Calu3 (cell line): ENCODE data around the gene DSCAM. TPM values are rescaled to one million over a fixed set of nuclear protein-coding genes. Genes with fewer than 3 reads are reported as not detected.

Experiments
- BruUV-seq: library from RNA; stranded (reverse); fragments of 400-500 nt; replicated peaks from 2 replicates; lab custom pipeline; 2021; lab: Mats Ljungman, UMichigan
- CTCF ChIA-PET: fragments of 300-600 bp; sonication (Branson Sonifier 250); formaldehyde crosslinking; loops from one replicate; lab custom pipeline; 2022; ENCODE audit warnings: antibody characterized with exemption; lab: Charles Lee
- DNase-seq: peaks from one replicate; pipeline ENCODE4 v3.0.0; 2022
- H3K27ac Mint-ChIP-seq: one replicate; pipeline ENCODE4 v1.8.0; 2022; ENCODE audit warnings: mixed read lengths; ENCODE audit not compliant: unreplicated experiment
- H3K27me3 Mint-ChIP-seq: one replicate; pipeline ENCODE4 v1.8.0; 2022; ENCODE audit warnings: mixed read lengths; ENCODE audit not compliant: unreplicated experiment
- H3K36me3 Mint-ChIP-seq: one replicate; pipeline ENCODE4 v1.8.0; 2022; ENCODE audit warnings: mild to moderate bottlenecking, moderate library complexity, mixed read lengths; ENCODE audit not compliant: insufficient read depth, unreplicated experiment
- H3K4me1 Mint-ChIP-seq: one replicate; pipeline ENCODE4 v1.8.0; 2022; ENCODE audit warnings: mild to moderate bottlenecking, low read depth, mixed read lengths; ENCODE audit not compliant: unreplicated experiment
- H3K4me3 Mint-ChIP-seq: one replicate; pipeline ENCODE4 v1.8.0; 2022; ENCODE audit warnings: mild to moderate bottlenecking, low read depth, moderate library complexity, mixed read lengths; ENCODE audit not compliant: unreplicated experiment
- H3K9me3 Mint-ChIP-seq: one replicate; pipeline ENCODE4 v1.8.0; 2022; ENCODE audit warnings: low read depth, mixed read lengths; ENCODE audit not compliant: unreplicated experiment
- intact Hi-C: fragments of 100-400 bp; cut with micrococcal nuclease; formaldehyde crosslinking; loops from one replicate; pipeline ENCODE4 v1.10.0; 2022; ENCODE audit not compliant: unreplicated experiment
- total RNA-seq: library from RNA; stranded (reverse); gene quantifications from 2 replicates; pipeline ENCODE4 v1.2.3, GENCODE V29; 2022
- TF ChIP-seq, protein P1 (sequence below): fragments of 200-600 bp; IDR thresholded peaks from one replicate; pipeline ENCODE4 v1.8.0; 2022; ENCODE audit warnings: antibody characterized with exemption; ENCODE audit not compliant: unreplicated experiment

The DSCAM gene
- total RNA-seq, 1 experiment from 2014 or later = not detected

DNA sequence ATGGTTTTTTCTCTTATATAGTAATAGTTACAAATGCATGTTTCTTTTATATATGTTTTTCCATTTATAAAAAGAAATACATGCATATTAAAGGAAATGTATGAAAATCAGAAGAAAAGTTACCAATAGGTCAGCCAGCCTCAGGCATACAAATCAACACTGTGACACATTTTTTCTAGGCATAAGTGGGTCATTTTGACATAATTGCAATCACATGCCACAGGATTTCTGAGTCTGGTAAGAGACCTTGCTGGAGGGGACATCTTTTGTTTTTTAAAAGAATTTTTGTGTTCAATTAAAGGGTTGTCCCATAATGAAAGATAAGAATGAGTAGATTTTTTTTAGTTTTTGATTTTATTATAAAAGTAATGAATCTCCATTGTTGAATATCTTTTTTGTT is 506.6 kb downstream of the DSCAM start:
- Mint-ChIP-seq H3K4me3 (no peak overlapping the region), H3K9me3 (peaks cover 8% of the 10 kb centered on the region), H3K4me1 (no peaks in the 10 kb centered on the region), H3K27ac (no peak overlapping the region), H3K27me3 (no peaks in the 10 kb centered on the region), H3K36me3 (no peaks in the 10 kb centered on the region)
- no TSS peak for BruUV-seq
- CTCF ChIA-PET = no interaction called here
- DNase-seq = no peak
- intact Hi-C loops = no loop called here
- TF ChIP-seq, protein P1, sequence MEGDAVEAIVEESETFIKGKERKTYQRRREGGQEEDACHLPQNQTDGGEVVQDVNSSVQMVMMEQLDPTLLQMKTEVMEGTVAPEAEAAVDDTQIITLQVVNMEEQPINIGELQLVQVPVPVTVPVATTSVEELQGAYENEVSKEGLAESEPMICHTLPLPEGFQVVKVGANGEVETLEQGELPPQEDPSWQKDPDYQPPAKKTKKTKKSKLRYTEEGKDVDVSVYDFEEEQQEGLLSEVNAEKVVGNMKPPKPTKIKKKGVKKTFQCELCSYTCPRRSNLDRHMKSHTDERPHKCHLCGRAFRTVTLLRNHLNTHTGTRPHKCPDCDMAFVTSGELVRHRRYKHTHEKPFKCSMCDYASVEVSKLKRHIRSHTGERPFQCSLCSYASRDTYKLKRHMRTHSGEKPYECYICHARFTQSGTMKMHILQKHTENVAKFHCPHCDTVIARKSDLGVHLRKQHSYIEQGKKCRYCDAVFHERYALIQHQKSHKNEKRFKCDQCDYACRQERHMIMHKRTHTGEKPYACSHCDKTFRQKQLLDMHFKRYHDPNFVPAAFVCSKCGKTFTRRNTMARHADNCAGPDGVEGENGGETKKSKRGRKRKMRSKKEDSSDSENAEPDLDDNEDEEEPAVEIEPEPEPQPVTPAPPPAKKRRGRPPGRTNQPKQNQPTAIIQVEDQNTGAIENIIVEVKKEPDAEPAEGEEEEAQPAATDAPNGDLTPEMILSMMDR = no peak

DNA sequence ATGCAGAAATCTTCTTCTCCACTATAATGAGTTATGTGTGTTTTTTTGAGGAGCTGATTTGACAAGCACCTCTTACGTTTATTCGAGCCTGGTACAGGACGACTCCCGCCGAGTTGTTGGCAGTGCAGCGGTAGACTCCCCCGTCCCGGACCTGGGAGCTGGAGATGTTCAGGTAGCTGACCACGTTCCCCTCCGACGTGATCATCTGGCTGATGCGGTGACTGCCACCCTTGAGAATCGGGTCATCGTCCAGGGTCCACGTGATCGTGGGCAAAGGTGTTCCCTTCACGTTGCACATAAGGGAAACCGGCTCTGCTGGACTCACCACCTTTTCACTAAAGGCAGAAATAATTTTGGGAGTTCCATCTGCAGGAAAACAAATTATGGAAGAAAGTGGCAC is 507.9 kb downstream of the DSCAM start:
- H3K4me1 Mint-ChIP-seq = no peaks in the 10 kb centered on the region
- no peaks in the 10 kb centered on the region for H3K36me3 Mint-ChIP-seq
- no peak for DNase-seq
- peaks cover 9% of the 10 kb centered on the region for H3K9me3 Mint-ChIP-seq
- intact Hi-C loops = no loop called here
- CTCF ChIA-PET = no interaction called here
- BruUV-seq = no TSS peak
- H3K4me3 Mint-ChIP-seq = no peak overlapping the region
- no peaks in the 10 kb centered on the region for H3K27me3 Mint-ChIP-seq
- TF ChIP-seq, protein P1 = no peak
- no peak overlapping the region for H3K27ac Mint-ChIP-seq

DNA sequence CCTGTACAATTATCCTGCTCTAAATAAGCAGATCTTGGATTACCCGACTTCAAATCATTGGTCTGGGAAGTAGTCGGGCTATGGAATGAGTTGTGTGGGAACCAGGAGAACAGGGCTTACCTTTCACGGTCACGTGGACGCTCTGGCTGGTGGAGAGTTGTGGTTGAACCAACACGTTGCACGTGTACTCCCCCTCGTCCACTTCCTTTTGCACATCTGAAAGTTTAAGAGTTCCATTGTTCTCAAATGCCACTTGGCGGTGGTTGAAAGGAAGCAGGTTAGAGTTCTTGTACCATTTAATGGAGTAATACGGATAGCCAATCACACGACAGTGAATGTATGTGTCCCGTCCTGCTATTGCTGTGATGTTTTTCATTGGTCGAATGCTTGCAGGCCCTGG is 509.0 kb downstream of the DSCAM start:
- Mint-ChIP-seq H3K27ac (no peak overlapping the region), H3K9me3 (peaks cover 10% of the 10 kb centered on the region), H3K36me3 (no peaks in the 10 kb centered on the region), H3K4me3 (no peak overlapping the region), H3K27me3 (no peaks in the 10 kb centered on the region), H3K4me1 (no peaks in the 10 kb centered on the region)
- TF ChIP-seq, protein P1 = no peak
- no peak for DNase-seq
- no TSS peak for BruUV-seq
- intact Hi-C loops = no loop called here
- CTCF ChIA-PET = no interaction called here

DNA sequence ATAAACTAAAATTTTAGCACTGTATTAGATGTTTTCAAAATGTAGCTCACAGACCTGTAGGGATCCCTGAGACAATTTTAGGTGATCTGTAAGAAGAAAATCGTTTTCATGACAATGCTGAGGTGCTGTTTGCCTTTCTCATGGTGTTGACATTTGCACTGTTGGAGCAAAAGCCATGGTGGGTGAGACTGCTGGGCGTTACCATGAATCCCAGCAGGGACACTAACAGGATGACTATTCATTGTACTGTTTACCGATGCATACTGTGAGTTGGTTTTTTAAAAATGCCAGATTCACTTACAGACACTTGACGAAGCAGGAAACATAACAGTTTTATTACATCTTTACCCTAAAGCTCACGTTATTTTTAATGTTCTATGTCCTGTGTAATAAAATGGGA is 511.3 kb downstream of the DSCAM start:
- TF ChIP-seq, protein P1 = no peak
- CTCF ChIA-PET = no interaction called here
- DNase-seq = no peak
- H3K36me3 Mint-ChIP-seq = no peaks in the 10 kb centered on the region
- BruUV-seq = no TSS peak
- H3K9me3 Mint-ChIP-seq = peaks cover 14% of the 10 kb centered on the region
- no peak overlapping the region for H3K27ac Mint-ChIP-seq
- no peaks in the 10 kb centered on the region for H3K27me3 Mint-ChIP-seq
- intact Hi-C loops = no loop called here
- H3K4me3 Mint-ChIP-seq = no peak overlapping the region
- no peaks in the 10 kb centered on the region for H3K4me1 Mint-ChIP-seq
